ENCODE results near the gene TSPAN17.

DNA sequence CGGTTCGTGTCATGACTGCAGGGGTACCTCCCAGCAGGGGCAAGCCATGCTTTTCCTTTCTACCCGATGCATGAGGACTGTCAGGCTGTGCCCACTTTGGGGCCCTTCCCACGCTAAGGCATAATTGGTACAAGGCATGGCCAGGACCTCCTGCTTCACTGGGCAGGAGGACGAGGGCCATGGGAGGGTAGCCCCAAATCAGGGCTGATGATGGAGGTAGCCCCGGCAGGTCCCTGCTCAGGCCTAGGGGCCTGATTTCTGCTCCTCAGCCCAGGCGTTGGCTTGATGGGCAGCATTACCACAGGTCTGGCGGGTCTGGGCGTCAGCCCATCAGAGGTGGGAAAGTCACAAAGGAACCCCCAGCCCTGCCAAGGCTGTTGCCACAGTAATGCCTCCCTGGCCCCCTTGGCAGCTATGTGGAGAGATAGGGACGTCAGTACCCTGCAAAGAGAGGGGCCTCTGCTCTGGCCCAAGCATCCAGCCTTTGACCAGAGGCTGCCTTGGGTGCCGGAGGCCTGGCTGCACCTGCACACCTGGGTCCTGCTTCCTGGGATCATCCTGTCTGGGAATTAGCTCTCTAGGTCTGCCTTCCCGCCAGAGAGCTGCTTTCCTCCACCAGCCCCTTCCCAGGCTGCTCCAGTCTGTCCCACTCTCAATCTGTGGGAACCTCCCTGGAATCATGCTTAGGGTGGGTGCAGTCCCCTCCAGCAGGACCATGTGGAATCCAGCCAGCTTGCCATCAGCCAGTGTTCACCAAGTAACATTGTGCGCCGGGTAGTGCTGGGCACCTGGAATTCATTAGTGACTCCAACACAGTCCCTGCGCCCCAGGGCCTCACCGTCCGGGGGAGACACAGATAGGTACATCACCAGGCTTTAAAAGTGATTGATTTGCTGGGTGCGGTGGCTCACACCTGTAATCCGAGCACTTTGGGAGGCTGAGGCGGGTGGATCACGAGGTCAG, 15.4 kb downstream of the TSPAN17 start:
- TF ChIP-seq, protein P1, sequence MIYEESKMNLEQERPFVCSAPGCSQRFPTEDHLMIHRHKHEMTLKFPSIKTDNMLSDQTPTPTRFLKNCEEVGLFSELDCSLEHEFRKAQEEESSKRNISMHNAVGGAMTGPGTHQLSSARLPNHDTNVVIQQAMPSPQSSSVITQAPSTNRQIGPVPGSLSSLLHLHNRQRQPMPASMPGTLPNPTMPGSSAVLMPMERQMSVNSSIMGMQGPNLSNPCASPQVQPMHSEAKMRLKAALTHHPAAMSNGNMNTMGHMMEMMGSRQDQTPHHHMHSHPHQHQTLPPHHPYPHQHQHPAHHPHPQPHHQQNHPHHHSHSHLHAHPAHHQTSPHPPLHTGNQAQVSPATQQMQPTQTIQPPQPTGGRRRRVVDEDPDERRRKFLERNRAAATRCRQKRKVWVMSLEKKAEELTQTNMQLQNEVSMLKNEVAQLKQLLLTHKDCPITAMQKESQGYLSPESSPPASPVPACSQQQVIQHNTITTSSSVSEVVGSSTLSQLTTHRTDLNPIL (CRISPR knock-in tag; IDR thresholded peaks at IDR 0.05; ENCODE audit: low read depth), result no peak
- TF ChIP-seq ZFP30 (CRISPR knock-in tag; IDR thresholded peaks at IDR 0.05) (no peak), RARB (CRISPR knock-in tag; IDR thresholded peaks at IDR 0.05) (no peak), OSR1 (CRISPR knock-in tag; IDR thresholded peaks at IDR 0.05) (no peak), ZFP3 (CRISPR knock-in tag; IDR thresholded peaks at IDR 0.05) (no peak)
- TF ChIP-seq, protein P2, sequence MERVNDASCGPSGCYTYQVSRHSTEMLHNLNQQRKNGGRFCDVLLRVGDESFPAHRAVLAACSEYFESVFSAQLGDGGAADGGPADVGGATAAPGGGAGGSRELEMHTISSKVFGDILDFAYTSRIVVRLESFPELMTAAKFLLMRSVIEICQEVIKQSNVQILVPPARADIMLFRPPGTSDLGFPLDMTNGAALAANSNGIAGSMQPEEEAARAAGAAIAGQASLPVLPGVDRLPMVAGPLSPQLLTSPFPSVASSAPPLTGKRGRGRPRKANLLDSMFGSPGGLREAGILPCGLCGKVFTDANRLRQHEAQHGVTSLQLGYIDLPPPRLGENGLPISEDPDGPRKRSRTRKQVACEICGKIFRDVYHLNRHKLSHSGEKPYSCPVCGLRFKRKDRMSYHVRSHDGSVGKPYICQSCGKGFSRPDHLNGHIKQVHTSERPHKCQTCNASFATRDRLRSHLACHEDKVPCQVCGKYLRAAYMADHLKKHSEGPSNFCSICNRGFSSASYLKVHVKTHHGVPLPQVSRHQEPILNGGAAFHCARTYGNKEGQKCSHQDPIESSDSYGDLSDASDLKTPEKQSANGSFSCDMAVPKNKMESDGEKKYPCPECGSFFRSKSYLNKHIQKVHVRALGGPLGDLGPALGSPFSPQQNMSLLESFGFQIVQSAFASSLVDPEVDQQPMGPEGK (CRISPR knock-in tag; IDR thresholded peaks at IDR 0.05; ENCODE audit: borderline replicate concordance), result no peak

All from SK-N-SH treated with all-trans-retinoic acid at 6 μM for 48 hours (cell line).